ENCODE measurements around the gene NAV1. TPM values are rescaled to one million over a fixed set of nuclear protein-coding genes. Genes with fewer than 3 reads are reported as not detected.

NAV1 gene
- total RNA-seq, 4 donors from 2014 or later: 26.0 to 84.1 (median 67.6) TPM

DNA sequence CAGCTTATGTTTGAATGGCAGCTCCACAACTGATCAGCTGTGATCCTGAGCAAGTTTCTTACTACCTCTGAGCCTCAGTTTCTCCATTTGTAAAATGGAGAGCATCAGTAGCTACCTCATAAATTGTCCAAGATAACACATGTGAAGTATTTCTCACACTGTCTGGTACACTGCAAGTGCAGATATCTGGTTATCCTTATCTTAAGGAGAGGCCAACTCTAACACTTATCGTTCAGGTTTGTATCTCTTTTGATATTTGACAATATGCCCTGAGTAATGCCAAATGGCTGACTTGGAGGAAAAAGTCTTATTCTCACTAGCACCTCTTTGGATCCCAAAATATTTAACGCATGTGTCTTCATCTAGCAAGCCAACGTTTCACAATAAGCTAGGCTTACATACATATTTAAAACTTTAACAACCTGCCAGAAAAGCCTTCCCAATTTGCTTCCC is 34.7 kb upstream of the NAV1 start:
- ATAC-seq (ENCODE audit: low FRiP score): no peak
- no peak for DNase-seq (ENCODE audit: low spot score)
- TF ChIP-seq, protein P1, sequence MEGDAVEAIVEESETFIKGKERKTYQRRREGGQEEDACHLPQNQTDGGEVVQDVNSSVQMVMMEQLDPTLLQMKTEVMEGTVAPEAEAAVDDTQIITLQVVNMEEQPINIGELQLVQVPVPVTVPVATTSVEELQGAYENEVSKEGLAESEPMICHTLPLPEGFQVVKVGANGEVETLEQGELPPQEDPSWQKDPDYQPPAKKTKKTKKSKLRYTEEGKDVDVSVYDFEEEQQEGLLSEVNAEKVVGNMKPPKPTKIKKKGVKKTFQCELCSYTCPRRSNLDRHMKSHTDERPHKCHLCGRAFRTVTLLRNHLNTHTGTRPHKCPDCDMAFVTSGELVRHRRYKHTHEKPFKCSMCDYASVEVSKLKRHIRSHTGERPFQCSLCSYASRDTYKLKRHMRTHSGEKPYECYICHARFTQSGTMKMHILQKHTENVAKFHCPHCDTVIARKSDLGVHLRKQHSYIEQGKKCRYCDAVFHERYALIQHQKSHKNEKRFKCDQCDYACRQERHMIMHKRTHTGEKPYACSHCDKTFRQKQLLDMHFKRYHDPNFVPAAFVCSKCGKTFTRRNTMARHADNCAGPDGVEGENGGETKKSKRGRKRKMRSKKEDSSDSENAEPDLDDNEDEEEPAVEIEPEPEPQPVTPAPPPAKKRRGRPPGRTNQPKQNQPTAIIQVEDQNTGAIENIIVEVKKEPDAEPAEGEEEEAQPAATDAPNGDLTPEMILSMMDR (IDR thresholded peaks at IDR 0.05): no peak

DNA sequence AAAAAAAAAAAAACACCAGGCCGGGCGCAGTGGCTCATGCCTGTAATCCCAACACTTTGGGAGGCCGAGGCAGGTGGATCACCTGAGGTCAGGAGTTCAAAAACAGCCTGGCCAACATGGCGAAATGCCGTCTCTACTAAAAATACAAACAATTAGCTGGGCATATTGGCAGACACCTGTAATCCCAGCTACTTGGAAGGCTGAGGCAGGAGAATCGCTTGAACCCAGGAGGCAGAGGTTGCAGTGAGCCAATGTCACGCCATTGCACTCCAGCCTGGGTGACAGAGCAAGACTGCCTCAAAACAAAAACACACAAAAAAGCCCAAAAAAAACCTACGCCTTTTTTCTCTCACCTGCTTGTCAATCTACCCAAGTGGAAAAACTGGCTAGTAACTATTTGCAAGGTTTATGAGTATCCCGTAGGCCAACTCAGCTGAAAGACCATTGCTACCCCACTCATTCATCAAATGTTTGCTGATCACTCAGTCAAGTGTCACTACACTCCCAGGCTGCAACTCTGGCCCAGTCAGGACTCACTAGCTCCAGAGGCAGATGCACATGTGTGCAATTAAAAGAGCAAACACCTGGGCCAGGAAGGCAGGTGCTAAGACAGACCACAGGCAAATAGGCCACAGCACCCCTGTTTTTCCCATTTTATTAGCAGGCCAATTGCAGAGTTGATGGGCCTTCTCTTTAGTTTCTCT is 34.0 kb upstream of the NAV1 start:
- ATAC-seq (ENCODE audit: low FRiP score): no peak
- DNase-seq (ENCODE audit: low spot score): no peak
- TF ChIP-seq, protein P1 (IDR thresholded peaks at IDR 0.05): no peak

DNA sequence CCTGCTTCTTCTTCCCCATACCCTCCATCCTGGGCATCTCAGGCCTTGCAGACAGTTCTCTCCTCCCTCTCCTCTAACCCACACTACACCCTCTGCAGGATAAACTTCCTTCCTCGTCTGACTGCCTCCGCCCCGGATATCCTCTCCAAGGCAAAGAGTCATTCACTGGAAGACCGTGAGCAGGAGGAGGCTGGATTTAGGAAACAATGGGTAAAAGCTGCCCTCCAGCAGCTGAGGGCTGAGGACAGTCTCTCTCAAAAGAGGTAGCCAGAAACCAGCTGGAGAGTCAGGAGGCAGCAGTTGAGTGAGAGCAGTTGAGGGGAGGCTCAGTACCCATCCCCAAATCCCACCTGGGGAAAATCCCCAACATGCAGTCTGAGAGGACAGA is 33.4 kb upstream of the NAV1 start:
- no peak for DNase-seq (ENCODE audit: low spot score)
- TF ChIP-seq, protein P1 (IDR thresholded peaks at IDR 0.05): no peak
- ATAC-seq (ENCODE audit: low FRiP score): no peak

DNA sequence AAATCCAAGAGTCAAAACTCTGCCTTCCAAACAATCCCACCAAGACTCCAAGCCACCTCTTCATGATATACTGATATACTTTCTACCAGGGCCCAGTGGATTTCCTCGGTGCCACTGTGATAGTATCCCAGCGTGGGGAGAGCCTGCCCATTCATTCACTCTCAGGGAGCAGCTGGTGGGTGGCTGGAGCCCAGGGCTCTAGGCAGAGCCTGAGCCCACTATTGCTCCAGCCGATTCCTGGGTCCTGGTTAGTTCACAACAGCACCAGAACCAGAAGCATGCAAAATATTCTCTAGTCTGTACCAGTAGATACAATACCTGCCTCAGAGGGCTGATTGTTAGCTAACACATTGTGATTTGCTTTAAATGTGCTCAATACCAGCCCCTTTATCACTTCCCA is 32.8 kb upstream of the NAV1 start:
- TF ChIP-seq, protein P1 (IDR thresholded peaks at IDR 0.05): no peak
- ATAC-seq (ENCODE audit: low FRiP score): no peak
- no peak for DNase-seq (ENCODE audit: low spot score)

DNA sequence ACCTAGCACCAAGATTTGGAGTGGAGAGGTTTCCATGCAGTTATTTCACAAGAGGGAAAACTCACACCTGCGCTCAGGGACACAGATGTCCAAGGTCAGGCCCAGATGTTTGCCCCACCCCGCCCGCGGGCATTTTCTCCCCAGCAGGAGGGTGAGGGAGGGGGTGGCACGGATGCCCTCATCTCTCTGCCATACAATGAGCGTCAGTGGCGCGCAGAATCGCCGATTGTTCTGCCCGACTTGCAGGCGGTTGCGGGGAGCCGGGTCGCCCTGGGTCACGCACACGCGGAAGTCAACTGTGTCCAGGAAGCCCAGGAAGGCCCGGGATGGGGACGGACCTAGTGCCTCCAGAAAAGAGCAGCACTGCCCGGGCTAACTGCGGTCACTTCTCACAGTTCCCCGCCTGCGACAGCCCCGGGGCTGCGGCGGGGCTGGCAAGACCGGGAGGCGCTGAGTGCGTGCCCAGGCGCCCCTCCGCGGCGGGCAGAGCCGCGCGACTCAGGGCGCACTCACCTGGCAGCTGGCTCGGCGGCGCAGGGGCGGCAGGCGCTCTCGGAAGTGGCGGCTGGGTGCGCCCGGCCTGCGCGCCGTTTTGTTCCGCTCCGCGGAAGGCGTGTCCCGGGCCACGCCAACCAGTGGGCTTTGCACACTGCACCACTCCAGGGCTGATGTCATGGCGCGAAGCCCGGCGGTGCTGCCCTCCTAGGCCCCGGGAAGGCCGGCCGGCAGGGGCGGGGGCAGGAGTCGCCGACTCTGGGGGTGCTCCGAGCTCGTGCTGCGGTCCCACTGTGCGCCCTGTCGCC is 32.2 kb upstream of the NAV1 start, which contains the start of gene CSRP1:
Gene CSRP1, minus strand, starts transcription at position 567 of the 803 bp plus-strand sequence. CDS start 10,820 bp downstream, outside the sequence.
- TF ChIP-seq, protein P1 (IDR thresholded peaks at IDR 0.05): no peak
- no peak for DNase-seq (ENCODE audit: low spot score)
- peak; percentile 90 for ATAC-seq (ENCODE audit: low FRiP score)

DNA sequence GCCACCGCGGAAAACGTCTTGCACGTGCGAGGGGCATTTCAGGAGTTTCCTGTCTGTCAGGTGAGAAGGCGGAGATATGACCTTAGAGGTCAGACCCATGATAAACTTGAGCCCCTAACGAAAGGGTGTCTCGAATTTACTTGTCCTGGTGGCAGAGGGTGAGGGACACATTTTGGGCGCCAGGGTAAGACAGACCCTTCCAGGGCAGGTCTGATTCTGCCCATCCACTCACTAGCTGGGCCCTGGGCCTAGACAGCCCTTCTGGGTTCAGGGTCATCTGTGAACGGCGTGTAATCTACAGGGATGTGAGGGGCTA is 31.6 kb upstream of the NAV1 start:
- ATAC-seq (ENCODE audit: low FRiP score) (no peak), DNase-seq (ENCODE audit: low spot score) (no peak)
- TF ChIP-seq, protein P1 (IDR thresholded peaks at IDR 0.05): no peak

Data from omental fat pad (tissue), 4 donors.